HG02642 (cell line): ENCODE data around the gene KRTAP4-12.
"Not testable (repeated sequence)": the region's sequence is repeated elsewhere in the genome, so short reads cannot be mapped to it uniquely, and the experiment has no call there.

Experiments used
- ATAC-seq: cut with Tn5 transposase; IDR thresholded peaks from one replicate; pipeline ENCODE4 v1.9.1; 2021; ENCODE audit warnings: mild to moderate bottlenecking; ENCODE audit not compliant: unreplicated experiment, poor library complexity

Gene KRTAP4-12

GRCh38 chr17:41098481-41098880 lies 25.5 kb downstream of the KRTAP4-12 start:
- no peak for ATAC-seq

GRCh38 chr17:41098042-41098441 lies 25.9 kb downstream of the KRTAP4-12 start, which contains the start of gene KRTAP4-8:
Gene KRTAP4-8, minus strand, starts transcription at chr17:41098142. Its CDS starts 58 bp downstream, at chr17:41098084.
- ATAC-seq = no peak

- no peak for ATAC-seq
Observed at GRCh38 chr17:41096055-41096454, 27.9 kb downstream of the KRTAP4-12 start.

GRCh38 chr17:41088760-41089352 lies 35.1 kb downstream of the KRTAP4-12 start:
- ATAC-seq = not testable (repeated sequence)

- not testable (repeated sequence) for ATAC-seq
Observed at GRCh38 chr17:41084100-41084856, 39.7 kb downstream of the KRTAP4-12 start, which contains the start of gene KRTAP4-7. Gene KRTAP4-7, plus strand, starts transcription at chr17:41084150. Its CDS starts 57 bp downstream, at chr17:41084207.

- not testable (repeated sequence) for ATAC-seq
Observed at GRCh38 chr17:41083427-41083826, 40.6 kb downstream of the KRTAP4-12 start.

GRCh38 chr17:41082626-41083025 lies 41.4 kb downstream of the KRTAP4-12 start:
- no peak for ATAC-seq

GRCh38 chr17:41076788-41077187 lies 47.2 kb downstream of the KRTAP4-12 start:
- no peak for ATAC-seq

- ATAC-seq = no peak
Observed at GRCh38 chr17:41073676-41074075, 50.3 kb downstream of the KRTAP4-12 start.
